ENCODE measurements around the gene AHI1.

The AHI1 gene

DNA sequence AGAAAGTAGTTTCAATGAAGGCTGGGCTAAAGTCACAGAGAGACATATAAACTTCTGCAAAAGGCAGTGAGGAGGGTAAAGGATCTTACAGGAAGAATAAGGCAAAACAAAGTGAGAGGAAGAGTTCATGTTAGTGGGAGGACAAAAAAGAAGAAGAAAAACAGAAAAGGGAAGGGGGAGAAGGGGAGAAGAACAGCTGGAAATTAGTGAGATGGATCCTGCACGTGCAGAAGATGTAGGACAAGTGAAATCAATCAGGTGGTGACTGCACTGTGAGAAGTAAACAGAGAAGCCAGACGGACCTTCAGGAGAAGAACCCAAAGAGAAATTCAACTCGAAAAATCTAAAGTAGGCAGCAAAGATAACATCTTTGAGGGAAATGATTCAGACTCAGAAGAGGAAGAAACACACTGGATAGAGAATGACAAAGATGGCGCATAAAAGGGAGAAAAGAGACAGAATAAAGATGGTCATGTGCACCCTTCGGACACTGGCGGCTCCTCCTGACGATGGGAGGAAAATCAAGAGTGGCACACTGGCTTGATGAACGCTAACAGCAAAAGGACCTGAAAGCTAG is 210.5 kb downstream of the AHI1 start:
- DNase-seq: no peak

DNA sequence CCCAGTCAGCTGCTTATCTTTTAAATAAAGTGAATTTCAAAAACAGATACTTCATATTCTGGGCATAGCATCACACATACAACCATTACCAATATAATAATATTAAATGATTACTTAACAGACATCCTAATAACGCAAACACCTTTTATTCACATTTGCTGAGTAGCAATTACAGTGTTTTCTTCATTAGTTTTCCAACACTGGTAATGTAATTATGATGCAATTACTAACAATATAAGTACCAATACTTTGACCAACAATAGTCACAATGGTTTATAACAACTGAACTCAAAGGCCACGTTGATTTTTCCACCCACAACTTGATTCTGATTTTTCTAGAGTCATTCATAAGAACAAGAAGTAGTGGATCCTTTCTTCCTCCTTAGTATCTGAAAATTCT is 212.4 kb downstream of the AHI1 start:
- DNase-seq: no peak

DNA sequence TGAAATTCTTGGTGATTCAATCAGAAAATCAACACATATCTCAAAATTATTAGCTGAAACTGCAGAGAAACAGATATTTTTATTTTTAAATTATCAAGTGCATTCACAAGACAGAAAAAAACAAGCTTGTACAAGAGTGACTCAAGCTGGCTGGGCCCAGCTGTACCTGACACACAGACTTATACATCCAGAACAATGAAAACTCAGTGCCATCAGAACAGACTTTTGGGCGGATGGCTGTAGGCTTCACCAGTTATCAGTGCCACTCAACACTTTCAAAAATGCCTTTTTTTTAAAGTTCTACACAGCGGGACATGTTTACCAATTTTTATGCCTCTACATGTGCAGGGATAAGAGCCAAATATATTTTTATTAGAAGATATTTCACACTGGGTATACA is 213.6 kb downstream of the AHI1 start:
- DNase-seq: no peak

DNA sequence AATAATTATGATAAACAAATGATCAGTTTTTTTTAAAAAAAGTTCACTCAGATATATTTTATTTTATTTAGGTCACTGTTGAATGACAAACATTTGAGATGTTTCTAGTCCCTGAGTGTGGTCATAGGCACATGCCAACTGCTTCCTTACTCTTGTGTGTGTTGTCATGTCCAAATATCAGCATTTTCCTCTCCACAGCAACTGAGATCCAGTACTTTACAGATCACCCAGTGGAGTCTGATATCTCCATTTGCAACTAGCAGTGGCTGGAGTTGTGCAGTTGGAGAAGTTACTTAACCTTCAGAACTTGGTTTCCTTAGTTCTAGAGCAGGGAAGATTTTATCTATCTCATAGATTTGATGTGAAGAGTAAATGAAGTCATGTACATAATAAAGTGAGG is 215.1 kb downstream of the AHI1 start:
- no peak for DNase-seq

DNA sequence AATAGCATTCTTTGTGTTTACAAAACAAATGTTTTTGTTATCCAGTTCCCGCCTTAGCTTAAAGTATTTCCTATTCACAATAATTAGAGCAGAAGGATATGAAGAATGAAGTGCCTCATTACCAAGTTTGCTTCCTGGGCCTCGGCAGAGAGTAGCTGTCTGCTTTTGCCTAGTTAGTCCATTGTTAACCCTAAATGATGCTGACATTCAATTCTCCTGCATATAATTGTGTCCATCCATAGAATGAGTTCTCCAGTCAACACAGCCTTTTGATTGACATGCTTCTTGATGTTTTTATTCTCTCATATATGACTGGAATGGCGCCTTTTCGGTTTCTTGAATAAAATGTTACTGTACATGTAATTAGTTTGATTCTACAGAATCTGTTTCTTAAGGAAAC is 215.6 kb downstream of the AHI1 start:
- DNase-seq: no peak

DNA sequence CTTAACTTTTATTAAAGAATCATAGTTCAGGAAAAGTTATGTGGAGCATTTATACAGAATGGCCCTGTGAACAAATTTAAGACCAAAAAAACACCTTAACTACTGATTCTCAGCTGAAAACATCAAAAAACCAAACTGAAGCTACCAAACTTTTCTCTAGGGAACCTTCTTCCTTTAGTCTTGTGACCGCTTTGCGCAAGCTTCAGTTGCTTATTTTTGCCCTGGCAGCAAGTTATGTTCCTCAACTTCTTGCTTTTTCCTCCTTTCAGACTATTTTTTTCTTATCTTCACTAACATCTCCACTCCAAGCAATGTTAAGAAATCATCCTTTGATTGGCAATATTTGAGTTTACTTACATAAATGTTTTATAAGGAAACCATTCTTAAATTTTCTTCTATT is 216.3 kb downstream of the AHI1 start:
- DNase-seq: no peak

DNA sequence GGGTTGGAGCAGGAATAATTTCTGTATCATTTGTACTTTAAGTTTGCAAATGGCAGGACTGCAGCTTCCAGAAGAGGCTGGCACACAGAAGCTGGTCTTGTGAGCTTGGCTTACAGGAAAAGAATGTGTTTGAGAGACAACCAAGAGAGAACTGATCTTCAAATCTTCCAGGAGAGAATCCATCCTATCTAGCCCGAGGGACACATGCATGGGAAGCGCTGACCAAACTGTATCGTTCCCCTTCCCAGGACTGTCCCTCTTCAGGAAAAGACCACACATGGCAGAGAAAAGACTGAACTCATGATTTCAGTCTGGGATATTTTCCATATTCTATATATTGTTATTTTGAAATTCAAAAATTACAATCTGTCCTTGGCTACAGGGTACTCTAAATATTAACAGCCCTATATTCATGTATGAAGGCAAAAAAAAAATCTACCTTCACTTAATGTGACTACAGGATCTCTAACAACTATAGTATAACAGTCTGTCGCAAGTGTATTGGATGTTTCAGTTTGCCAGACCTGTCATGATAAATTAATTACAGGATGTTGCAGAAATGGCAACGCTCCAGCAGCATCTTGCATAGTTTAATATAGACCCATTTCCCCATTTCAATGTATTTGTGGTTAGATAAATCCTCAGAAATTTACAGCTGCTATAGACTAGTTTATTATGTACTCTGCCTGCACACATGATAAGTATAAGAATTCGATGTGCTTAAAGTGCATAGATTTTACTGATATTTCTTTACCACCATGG is 217.0 kb downstream of the AHI1 start:
- no peak for DNase-seq

DNA sequence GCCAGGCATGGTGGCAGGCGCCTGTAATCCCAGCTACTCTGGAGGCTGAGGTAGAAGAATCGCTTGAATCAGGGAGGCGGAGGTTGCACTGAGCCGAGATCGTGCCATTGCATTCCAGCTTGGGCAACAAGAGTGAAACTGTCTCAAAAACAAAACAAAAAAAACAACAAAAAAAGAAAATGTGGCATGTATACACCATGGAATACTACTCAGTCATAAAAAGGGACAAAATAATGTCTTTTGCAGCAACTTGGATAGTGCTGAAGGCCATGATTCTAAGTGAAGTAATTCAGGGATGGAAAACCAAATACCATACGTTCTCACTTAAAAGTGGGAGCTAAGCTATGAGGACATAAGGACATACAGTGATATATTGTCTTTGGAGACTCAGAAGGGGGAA is 220.1 kb downstream of the AHI1 start:
- no peak for DNase-seq

DNA sequence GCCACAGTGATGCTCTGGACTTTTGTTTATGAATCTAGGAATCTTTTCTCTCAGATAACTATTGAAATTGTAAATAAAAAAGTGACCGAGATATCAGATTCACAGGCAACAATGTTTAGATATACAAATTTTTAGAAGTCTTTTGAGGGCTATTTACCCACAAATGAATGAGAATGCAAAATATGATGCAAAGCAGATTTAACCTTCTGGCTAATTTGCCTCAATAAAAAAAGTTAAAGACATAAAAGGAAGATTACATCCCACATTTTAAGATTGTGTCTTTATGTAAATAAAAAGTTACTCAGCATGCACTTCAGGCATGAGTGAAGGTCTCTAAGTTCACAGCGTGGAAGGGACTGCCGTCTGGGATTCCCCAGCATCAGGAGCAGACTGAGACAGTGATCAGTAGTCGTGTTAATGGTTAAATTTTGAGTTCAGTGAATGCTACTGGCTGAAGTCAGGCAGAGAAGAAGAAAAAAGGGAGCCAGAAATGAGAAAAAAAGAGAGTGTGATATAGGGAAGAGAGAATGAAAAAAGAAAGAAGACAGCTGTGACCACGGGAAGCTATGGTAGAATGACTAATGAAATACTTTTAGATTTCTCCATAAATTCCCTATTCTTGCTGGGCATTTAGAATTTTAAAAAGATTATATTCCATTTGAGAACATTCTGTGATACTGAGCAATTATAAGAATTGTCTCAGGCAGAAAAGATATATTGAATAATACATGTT is 222.8 kb downstream of the AHI1 start:
- no peak for DNase-seq

DNA sequence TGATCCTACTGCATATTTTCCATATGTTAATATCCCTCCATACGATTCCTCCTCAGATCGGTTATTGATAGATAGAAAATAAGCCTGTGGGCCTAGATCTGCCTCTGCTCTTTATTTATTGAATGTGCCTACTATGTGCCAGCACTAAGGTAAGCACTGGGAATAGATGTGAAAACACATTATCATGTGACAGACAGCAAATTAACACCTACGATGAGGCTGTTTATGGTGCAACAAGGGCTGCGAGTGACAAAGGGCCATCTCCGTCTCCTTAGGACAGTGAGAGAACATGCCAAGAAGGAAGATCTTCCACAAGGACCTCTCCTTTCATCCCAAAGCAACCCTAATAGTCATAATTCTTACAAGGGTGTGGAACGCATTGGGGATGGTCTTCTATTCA is 225.9 kb downstream of the AHI1 start:
- no peak for DNase-seq

DNA sequence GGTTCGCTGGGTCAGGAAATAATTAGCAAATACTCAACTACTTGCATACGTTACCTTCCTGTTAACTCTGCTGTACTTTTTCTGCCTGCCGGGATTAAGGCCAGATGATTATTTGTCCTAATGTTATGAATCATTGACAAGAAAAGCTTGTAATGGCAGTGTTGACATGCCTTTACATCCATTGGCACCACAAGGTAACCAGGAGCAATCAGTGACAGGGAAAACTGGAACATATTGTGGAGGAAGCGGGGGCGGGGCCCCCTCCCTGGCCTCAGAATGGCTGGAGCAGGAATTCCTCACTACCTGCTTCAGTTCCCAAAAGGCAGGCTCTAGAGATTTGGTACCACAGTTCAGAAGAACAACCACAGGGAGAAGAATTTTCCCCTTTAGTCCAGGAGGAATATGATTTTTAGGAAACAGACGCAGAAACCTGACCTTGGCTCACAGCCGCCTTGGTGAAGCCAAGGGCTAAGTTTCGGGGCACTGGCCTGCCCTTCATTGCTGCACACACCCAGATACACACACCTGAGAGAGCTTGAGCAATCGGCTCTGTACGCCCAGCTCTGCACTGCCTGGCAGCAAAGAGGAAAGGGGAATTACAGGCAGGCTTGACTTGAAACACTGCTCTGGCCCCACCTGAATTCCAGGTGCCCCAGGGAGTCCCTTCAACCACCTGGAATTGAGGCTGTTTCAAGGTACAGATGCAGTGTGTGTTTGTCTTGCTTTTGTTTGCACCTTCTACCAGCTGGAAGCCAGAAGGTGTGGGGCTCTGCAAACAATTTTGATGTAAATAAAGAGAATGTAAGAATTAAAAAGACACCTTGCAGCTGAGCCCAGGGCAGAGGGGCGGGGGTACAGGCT is 226.6 kb downstream of the AHI1 start:
- no peak for DNase-seq

DNA sequence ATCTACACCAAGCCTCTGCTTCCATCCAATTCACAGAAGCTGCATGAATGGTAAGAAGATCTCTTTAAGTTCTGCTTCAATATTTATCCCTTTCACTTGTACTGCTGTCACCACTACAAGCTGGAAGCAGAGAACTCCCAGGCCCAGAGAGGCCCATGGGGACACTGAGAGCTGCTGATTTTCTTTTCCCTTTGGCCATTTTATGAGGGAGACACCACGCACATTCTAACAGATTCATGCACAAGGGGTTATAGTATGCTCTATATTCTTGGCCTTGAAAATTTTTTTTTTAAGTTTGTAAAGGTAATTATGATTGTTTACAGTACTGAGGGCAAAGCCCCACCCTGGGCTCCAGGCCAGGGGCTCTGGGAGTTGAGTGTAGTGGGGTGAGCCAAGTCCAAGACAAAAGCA is 228.1 kb downstream of the AHI1 start:
- no peak for DNase-seq

DNA sequence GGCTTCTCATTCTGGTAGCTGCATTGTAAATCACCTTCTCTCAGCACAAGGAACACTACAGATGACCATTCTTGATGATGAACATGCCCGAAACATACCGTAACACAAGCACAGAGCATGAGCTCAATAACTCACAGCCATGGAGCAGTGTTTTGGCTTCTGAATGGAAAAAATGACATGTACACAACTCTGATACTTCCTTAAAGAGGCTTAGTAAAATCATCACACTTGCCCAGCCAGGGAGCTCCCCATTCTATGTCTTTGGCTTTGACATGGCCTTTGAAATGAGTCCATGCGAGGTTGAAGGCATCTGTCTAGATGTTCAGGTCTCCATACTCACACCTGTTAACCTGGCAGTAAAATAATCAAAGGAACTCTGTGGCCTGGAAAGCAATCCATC is 228.8 kb downstream of the AHI1 start:
- DNase-seq: no peak

DNA sequence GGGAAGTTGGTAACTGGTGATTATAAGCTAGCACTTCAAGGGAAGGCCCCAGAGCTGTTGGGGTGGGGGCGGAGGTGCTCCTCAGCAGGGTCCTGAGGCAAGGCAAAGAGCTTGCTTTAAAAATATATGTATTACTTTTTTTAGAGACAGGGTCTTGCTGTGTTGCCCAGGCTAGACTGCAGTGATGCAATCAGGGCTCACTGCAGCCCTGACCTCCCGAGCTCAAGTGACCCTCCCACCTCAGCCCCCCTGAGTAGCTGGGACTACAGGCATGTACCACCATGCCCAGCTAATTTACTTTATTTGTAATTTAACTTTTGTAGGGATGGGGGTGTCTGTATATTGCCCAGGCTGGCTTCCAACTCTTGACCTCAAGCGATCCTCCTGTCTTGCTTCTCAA is 229.3 kb downstream of the AHI1 start:
- no peak for DNase-seq

DNA sequence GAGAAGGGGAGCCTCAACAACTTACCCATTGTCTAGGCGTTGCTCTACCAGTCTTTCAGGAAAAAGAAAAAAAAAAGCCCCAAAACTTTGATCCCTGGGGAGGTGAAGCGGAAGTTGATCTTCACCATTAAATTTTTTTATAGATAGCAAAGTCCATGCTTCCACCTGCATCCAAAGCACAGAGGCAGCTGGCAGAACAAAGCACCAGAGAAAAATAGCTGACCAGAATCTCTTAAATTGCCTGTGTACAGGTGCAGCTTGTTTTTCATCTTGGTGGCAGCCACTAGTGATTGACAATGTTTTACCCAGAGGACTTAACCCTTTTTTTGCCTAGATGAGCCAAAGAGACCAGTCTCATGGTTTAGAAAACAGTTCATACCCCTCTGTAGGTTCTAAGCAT is 230.5 kb downstream of the AHI1 start:
- no peak for DNase-seq

DNA sequence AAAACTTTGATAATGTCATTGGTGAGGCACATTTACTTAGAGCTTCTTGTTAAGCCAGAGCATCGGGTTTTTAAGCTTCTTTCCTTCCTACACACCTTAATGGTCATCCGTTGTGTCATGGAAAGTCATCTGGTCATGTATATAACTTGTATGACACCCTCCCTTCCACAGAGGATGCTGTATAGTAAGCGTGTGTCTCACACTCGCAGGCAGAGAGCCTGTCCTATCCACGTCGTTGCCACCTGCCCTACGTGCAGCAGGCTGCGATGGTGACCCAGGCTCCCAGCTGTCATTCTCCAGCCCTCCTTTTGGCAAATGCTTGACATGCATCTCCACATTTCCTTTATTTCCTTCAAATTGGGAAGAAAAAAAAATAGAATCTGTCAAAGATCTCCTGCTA is 230.9 kb downstream of the AHI1 start:
- no peak for DNase-seq

DNA sequence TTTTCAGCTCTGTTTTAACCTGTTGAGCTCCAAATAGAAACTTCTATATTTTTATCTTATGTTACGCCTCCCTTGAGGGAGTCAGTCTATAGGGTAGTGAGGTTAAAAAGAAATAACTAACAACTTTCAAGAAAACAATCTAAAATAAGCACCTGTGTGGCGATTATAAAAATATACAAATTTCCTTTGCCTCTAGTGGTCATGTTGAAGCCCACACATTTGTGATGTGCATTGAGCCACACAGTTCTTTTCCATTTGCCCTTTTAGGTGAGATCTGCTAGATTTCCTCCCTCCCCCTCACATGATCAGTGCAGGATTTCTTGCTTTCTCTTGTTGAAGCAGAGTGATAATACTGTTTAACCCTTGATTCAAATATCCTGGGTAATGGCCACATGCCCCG is 232.3 kb downstream of the AHI1 start:
- DNase-seq: no peak

DNA sequence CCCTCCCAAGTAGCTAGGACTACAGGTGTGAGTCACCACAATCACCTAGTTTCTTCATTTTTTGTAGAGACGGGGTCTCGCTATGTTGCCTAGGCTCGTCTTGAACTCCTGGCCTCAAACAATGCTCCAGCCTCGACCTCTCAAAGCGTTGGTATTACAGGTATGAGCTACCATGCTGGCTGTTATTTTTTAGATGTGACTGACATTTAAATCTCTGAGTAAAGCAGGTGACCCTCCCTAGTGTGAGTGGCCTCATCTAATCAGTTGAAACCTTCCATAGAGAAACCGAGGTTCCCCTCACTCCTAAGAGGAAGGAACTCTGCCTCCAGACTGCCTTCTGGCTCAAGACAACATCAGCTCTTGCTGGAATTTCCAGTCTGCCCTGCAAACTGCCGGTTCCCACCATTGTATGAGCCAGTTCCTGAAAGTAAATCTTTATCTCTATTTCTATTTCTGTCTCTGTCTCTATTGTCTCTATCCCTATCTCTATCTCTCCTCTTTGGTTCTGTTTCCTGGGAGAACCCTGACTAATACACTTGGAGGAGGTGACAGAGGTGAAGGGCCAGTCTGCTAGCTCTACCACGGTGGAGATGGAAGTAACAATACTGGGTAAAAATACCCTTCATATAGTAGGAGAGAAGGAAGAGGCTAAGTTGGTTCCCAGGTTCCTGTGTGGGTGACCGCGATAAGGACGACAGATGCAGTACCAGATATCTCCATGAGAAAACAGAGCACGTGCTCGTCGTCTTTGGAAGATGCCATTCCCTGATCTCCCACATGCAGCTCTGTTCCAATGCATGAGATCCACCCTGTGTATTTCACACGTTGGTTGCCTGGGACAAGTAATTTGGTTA is 235.4 kb downstream of the AHI1 start:
- no peak for DNase-seq

DNA sequence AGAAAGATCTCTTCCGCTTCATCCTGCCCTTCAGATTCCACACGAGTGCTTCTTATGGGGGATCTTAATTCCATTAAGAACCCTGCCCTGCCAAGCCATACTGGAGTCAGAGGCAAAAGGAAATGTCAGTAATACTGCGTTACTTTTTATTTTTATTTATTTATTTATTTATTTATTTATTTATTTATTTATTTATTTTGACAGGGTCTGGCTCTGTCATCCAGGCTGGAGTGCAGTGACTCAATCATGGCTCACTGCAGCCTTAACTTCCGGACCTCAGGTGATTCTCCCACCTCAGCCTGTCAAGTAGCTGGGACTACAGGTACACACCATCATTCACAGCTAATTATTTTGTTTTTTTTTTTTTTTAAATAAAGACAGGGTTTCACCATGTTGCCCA is 236.9 kb downstream of the AHI1 start:
- DNase-seq: no peak

DNA sequence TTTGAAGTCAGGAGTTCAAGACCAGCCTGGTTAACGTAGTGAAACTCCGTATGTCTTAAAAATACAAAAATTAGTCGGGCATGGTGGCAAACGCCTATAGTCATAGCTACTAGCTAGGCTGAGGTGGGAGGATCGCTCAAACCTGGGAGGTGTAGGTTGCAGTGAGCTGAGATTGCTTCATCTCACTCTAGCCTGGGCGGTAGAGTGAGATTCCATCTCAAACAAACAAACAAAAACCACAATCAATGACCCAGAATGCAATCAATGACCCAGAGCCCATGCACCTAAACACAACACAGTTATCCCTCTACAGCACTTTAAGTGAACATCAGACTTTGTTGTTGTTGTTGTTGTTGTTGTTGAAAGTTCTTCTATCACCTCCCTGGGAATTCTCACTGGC is 238.6 kb downstream of the AHI1 start:
- no peak for DNase-seq

DNA sequence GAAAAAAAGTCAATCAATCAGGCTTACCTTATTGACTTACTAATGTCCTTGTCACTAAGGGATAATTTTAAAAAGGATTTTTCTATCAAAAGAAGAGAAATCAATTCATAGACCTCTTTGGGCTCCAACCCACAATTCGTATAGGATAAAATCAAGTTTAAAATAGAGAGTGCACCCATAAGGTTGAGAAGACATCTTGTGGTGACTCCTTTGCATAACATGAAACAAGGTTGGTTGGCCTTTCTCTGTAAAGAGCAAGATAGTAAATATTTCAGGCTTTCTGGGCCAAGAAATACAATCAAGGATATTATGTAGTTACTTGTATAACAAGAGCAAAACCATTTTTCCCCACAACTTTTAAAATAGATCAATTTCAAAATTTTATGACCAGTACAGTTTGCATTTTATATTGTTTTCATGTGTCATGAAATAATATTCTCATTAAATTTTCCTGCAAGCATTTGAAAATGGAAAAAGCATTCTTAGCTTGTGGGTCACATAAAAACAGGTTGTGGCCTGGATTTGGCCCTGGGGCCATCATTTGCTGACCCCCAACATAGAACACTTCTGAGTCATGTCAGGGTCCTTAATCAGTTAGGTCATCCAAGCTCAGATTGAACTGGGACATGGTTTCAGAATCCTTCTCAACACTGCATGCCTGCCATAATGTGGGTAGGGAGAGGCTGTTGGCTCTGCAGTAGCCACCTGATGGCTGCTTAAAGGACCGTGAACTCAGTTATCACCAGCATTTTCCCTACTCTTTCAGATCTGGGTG is 239.7 kb downstream of the AHI1 start:
- DNase-seq: no peak

DNA sequence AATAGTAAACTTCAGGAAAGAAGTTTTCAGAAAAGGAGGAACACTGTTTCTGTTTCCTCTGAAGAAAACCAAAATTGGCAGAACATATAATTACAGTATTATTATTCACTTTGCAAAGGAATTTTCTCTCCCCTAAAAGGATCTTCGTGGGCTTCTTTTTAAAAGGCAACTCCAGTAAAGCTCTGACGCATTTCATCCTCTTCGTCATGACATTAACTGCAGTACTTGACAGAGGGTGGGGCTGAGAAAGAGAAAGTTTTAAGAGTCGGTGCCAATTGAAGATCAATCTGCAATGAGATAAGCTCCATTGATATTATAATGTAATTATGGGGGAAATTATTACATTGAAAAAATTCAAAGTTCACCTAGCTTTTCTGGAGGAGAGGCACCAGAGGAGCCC is 240.7 kb downstream of the AHI1 start:
- no peak for DNase-seq
